ENCODE results near the gene ARHGAP1.

Gene ARHGAP1

DNA sequence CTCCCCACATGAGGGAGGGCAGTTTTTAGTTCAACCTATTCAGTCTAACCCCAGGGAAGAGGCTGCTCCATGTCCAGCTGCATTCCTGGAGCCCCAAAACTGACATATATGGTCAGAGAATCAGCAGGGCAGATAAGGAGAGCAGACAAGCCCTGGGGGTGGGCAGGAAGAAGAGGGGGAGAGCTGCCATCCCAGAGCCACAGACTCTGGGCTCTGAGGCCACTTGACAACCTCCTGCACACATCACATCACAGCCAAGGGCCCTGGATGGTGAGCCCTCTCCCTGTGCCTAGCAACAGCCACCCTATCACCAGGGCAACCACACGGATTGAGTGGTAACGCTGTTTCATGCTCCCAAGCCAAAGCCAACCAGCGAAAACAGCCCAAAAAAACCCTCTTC, 3.1 kb downstream of the ARHGAP1 start:
- TF ChIP-seq JUND (IDR thresholded peaks at IDR 0.05; ENCODE audit: low read depth), result no peak
- DNase-seq (ENCODE audit: low read depth in 1 of 2, low spot score in 1 of 2), result no peak
- in situ Hi-C loops (cut with HindIII; ENCODE audit: low pct_unique_long_range_greater_than_20kb, low sequenced_read_pairs), result no loop called here

DNA sequence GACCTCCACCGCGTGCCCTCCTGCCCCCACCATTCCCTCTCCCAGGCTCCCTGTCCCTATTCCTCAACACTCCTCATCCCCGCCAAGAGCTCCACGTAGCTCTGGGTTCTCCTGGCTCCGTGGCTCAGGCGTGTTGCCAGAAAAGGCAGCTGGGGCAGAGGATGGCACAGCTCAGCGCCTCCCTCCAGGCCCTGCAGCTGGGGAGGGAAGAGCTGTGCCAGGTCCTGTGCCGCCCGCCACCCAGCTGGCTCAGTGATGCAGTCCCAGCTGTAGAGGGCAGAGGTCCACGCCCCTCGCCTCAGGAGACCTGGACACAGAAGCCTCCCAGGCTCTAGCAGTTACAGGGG, 4.2 kb downstream of the ARHGAP1 start:
- DNase-seq (ENCODE audit: low read depth in 1 of 2, low spot score in 1 of 2), result no peak
- in situ Hi-C loops (cut with HindIII; ENCODE audit: low pct_unique_long_range_greater_than_20kb, low sequenced_read_pairs), result no loop called here

DNA sequence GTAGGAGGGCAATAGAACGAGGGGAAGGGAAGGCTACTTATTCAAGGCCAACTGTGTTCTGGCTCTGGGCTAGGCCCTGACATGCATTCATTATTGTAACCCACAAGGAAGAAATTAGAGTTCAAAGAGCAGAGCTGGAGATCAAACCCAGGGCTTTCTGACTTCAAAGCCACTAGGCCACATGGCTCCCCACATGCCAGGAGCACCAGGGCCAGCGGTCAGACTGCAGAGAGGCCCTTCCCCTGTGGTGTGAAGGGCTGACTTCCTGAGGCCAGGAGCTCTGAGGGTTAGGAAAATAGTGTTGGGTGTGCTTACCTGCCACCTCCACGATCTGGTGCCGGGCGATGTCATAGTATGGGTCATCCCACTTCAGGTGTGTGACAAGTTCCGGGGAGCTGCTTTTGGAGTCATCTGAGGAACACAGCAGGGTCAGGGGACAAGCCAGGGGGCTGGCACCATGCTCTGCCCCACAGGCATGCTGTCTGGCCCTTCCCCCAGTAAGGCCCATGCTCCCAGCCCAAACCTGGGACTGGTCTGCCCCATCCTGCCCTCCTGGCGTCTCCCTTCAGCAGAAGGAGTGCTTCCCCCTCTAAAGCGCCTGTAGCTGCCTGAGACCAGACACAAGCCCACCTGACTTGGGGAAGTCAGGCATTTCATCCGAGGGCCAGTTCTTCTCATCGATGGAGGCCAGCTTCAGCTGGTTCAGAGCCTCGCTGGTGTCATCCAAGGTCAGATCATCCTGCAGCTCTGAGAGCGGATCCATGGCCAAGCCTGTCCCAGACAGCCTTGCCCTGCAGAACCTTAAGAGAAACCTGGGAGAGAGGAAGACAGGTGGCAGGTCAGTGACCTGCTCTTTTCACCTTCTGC, 4.8 kb downstream of the ARHGAP1 start:
- DNase-seq (ENCODE audit: low read depth in 1 of 2, low spot score in 1 of 2), result no peak
- in situ Hi-C loops (cut with HindIII; ENCODE audit: low pct_unique_long_range_greater_than_20kb, low sequenced_read_pairs), result no loop called here
- TF ChIP-seq JUND (IDR thresholded peaks at IDR 0.05; ENCODE audit: low read depth), result no peak

More for the DNA sequence above, 4.2 kb downstream of the ARHGAP1 start:
- no peak for TF ChIP-seq JUND (IDR thresholded peaks at IDR 0.05; ENCODE audit: low read depth)

DNA sequence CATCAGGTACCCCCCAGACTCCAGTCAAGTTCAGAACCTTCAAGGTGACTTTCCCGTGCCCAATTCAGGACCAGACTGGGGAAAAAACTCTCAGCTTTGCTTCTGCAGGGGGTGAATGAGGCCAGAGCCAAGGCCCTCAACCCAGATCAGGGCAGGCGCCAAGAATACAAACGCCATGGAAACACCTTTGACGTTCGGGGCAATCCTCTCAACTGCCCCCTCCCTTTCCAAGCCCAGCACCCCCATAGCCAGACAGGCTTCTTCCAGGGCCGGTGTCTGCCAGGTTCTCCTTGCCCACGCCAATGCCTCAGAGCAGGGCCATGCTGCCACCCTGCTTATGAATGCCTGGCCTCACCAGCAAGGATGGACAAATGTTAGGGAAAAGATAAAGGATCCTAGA, 5.8 kb downstream of the ARHGAP1 start:
- in situ Hi-C loops (cut with HindIII; ENCODE audit: low pct_unique_long_range_greater_than_20kb, low sequenced_read_pairs), result no loop called here
- DNase-seq (ENCODE audit: low read depth in 1 of 2, low spot score in 1 of 2), result no peak
- no peak for TF ChIP-seq JUND (IDR thresholded peaks at IDR 0.05; ENCODE audit: low read depth)

DNA sequence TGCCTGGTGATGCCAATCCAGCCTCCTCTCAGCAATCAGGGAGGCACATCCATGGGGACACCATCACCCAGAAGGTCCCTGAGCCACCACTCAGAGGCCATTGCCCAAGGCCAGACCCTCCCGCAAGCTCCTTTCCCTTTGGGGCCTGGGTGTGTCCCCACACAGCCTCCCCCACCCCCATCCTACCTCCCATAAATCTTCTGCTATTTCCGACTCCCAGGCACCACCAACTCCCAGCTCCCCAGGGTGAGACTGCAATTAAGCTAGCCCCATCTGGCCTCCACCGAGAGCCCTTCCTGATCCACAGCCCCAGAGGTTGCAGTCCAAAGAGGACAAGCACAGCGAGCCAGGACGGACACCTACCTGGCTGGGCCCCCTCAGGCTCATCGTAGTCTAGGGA, 6.3 kb downstream of the ARHGAP1 start:
- in situ Hi-C loops (cut with HindIII; ENCODE audit: low pct_unique_long_range_greater_than_20kb, low sequenced_read_pairs), result no loop called here
- TF ChIP-seq JUND (IDR thresholded peaks at IDR 0.05; ENCODE audit: low read depth), result no peak
- DNase-seq (ENCODE audit: low read depth in 1 of 2, low spot score in 1 of 2), result no peak

DNA sequence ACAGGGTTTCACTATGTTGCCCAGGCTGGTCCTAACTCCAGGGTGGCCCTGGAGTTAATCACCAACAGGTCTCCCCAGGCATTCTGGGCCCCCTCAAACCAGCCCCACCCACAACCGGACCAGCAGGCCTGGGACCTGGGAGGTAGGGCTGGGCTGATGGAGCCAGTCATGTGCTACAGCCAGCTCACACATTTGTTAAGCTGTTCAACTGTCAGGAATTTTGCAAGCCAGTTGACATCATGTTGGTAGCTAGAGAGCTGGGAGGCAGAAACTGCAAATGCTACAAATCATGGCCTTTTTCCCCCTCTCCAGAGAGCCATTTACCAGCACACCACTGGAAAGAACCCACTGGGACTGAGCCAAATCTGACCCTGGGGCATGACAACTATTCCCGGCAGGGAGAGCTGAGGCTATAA, 6.8 kb downstream of the ARHGAP1 start:
- TF ChIP-seq JUND (IDR thresholded peaks at IDR 0.05; ENCODE audit: low read depth), result no peak
- in situ Hi-C loops (cut with HindIII; ENCODE audit: low pct_unique_long_range_greater_than_20kb, low sequenced_read_pairs), result no loop called here
- no peak for DNase-seq (ENCODE audit: low read depth in 1 of 2, low spot score in 1 of 2)

DNA sequence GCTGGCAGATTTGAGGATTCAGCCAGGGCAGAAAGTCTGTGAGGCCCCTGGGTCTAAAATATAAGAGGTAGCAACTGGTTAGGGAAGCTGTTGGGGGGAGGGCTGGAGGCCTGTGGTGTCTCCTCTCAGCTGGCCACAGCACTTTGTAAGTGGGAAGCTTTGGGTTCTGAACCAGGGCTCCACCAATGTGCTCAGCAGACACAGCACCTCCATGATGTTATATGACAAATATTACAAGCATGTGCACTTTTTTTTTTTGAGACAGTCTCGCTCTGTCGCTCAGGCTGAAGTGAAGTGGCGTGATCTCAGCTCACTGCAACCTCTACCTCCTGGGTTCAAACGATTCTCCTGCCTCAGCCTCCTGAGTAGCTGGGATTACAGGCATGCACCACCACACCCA, 8.0 kb downstream of the ARHGAP1 start:
- in situ Hi-C loops (cut with HindIII; ENCODE audit: low pct_unique_long_range_greater_than_20kb, low sequenced_read_pairs), result no loop called here
- DNase-seq (ENCODE audit: low read depth in 1 of 2, low spot score in 1 of 2), result no peak
- TF ChIP-seq JUND (IDR thresholded peaks at IDR 0.05; ENCODE audit: low read depth), result no peak

DNA sequence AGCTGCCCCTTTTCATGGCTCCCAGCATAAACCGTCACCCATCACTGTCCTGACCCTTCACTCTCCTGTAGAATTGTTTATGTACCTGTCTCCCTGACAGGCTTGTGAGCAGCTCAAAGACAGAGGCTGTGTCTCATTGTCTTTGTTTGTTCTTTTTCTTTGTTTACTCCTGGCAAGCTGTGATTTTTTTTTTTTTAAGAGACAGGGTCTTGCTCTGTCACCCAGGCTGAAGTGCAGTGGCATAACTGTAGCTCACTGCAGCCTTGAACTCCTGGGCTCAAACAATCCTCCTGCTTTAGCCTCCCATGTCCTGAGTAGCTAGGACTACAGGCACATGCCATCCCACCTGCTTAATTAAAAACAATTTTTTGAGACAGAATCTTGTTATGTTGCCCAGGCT, 9.7 kb downstream of the ARHGAP1 start:
- in situ Hi-C loops (cut with HindIII; ENCODE audit: low pct_unique_long_range_greater_than_20kb, low sequenced_read_pairs), result no loop called here
- DNase-seq (ENCODE audit: low read depth in 1 of 2, low spot score in 1 of 2), result no peak
- no peak for TF ChIP-seq JUND (IDR thresholded peaks at IDR 0.05; ENCODE audit: low read depth)

DNA sequence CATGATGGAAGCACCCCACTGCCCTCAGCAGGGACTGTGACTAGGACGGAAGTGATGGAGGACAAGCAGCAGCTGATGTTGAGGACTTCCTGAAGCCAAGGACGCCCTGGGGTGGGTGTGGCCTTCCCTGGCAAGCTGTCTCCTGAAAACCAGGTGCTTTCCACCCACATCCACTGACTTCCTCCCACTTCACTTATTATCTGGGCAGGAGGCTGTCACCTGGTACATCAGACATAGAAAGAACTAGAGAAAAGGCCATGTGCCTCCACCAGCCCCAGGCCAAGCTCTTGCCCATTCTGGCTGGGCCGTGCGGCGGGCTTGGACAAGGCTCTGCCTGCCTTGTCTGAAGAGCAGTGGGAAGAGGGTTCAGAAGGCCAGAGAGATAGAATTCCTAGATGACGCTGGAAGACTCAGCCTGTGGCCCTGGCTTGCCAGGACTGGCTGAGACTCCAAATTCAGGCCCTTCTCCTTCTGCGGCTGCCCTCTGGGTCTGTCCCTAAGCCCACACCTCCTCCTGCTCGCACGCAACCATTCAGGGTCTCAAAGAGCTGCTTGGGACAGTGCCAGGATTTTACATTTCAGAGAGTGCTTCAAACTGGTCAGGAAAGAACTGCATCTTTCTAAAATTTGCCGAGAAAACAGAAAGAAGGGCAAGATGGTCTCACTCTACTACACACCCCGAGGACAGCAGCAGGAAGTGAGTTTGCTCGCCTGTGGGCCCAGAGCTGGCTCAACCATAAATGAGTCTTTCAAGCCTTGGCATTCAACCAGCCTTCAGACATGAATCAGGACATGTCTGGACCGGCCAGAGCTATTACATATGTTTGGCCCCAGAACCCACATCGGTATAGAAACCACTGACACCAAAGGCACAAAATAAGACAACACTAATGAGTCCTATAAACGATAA, 13.3 kb downstream of the ARHGAP1 start:
- DNase-seq (ENCODE audit: low read depth in 1 of 2, low spot score in 1 of 2), result no peak
- in situ Hi-C loops (cut with HindIII; ENCODE audit: low pct_unique_long_range_greater_than_20kb, low sequenced_read_pairs), result no loop called here
- no peak for TF ChIP-seq JUND (IDR thresholded peaks at IDR 0.05; ENCODE audit: low read depth)

DNA sequence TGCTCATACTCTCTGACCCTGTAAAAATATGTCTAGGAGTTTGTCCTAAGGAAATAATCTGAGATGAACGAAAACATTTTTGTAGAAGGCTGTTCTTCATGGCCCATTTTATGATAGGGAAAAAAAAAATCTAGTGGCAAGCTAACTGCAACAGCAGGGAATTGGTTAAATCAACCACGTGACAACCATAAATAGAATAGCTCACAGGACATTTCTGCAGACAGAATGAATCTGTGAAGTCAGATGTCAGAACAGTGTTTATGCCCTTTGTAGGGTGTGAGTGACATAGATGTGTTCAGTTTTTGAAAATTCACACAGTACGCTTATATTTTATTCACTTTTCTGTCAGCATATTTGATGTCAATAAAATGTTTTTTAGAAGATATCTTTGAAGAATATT, 16.1 kb downstream of the ARHGAP1 start:
- DNase-seq (ENCODE audit: low read depth in 1 of 2, low spot score in 1 of 2), result no peak
- no peak for TF ChIP-seq JUND (IDR thresholded peaks at IDR 0.05; ENCODE audit: low read depth)
- in situ Hi-C loops (cut with HindIII; ENCODE audit: low pct_unique_long_range_greater_than_20kb, low sequenced_read_pairs), result no loop called here

DNA sequence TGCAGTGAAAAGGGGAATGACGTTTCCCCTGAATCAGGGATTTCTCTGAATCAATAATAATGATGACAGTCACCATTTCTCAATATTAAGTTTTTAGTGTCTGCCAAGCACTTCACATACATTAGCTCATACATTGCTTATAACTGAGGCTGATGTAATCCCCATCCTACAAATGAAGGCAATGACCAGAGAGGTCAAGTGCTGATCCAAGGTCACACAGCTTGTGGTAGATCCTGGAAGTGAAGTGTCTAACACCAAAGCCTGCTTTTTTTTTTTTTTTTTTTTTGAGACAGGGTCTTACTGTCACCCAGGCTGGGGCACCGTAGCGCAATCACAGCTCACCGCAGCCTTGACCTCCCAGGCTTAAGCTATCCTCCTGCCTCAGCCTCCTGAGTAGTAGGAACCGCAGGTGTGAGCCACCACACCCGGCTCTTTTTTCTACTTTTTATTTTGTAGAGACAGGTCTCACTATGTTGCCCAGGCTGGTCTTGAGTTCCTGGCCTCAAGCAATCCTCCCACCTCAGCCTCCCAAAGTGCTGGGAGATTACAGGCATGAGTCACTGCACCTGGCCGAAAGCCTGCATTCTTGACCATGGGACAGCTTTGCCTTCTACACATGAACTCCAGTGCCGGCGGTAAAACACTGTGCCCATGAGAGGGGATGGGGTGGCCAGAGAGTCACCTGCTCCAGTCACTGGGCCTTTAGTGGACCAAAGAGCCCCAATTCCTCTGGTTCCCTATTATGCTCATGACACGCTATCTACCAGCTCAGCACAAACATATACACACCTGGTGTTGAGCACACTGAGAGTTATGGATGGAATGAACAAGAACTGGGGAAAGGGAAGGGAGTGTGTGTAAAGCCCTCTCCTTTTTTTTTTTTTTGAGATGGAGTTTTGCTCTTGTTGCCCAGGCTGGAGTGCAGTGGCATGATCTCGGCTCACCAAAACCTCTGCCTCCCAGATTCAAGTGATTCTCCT, 17.4 kb downstream of the ARHGAP1 start:
- in situ Hi-C loops (cut with HindIII; ENCODE audit: low pct_unique_long_range_greater_than_20kb, low sequenced_read_pairs), result no loop called here
- TF ChIP-seq JUND (IDR thresholded peaks at IDR 0.05; ENCODE audit: low read depth), result no peak
- no peak for DNase-seq (ENCODE audit: low read depth in 1 of 2, low spot score in 1 of 2)

DNA sequence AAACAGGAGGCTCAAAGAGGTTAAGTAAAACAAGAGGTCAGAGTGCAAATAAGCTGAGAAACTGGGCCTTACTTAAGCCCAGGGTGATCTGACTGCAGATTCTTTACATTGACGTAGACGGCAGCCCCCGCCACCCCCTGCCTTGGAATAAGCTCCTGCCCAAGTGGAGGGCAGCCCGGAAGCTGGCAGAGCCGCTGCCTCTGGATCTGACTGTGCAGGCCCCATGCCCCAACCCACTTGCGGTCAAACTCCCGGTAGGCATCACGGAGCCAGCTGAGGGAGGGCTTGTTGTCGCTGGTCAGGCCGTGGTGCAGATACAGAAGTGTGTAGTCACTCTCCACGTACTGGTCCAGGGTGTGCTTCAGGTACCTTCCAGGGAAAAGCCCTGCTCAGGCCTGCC, 18.6 kb downstream of the ARHGAP1 start:
- no peak for TF ChIP-seq JUND (IDR thresholded peaks at IDR 0.05; ENCODE audit: low read depth)
- in situ Hi-C loops (cut with HindIII; ENCODE audit: low pct_unique_long_range_greater_than_20kb, low sequenced_read_pairs), result no loop called here
- no peak for DNase-seq (ENCODE audit: low read depth in 1 of 2, low spot score in 1 of 2)

Data from T47D (cell line).